CD4-positive, alpha-beta T cell treated with Interleukin-10 for 1 hour (primary cell): Measurements from ENCODE around the gene CDH20.

ENCODE experiments used
- DNase-seq: peaks from one replicate; pipeline ENCODE4 v3.0.0-alpha.2; 2020

Gene CDH20

DNA sequence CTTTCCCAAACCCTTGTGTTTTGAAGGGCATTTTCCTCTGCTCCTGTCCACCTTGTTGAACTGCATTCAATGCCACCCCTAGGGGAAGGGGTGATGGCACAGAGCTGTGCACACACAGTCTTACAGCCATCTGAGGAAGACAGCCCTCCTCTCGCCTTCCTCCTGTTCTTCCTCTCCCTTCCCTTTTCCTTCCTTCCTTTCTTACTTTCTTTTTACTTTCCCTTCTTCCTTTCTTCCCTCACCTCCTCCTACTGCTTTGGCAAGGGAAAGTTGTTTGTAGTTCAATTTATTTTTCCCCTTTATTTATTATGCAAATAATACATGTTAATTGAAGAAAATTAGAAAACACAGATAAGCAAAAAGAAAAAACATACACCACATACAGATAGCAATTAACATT lies 99.4 kb downstream of the CDH20 start:
- no peak for DNase-seq

DNA sequence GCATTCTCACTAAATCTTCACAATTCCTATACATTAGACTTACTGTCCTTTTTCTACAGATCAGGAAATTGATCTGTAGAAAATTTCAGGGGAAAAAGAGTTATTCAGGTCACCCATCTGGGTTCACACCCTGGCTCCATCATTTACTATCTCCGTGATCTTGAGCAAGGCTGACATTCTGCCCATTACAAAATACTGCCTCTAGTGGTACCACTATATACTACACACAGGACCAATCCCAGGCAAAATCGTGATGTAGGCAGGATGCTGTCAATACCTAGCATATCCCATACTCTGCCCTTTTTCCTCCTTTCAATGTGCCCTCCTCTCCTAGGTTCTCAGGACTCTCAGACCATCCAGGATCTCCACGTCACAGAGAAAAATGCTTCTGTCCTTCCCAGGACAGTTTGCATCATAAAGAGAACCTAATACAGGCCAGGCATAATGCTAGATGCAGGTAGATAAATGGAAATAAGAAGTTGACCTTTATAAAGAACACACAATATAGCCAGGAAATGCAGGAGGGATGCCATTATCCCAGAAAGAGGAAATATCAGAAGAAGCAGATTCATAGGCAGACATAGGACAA lies 101.9 kb downstream of the CDH20 start:
- DNase-seq, result peak; percentile 5

DNA sequence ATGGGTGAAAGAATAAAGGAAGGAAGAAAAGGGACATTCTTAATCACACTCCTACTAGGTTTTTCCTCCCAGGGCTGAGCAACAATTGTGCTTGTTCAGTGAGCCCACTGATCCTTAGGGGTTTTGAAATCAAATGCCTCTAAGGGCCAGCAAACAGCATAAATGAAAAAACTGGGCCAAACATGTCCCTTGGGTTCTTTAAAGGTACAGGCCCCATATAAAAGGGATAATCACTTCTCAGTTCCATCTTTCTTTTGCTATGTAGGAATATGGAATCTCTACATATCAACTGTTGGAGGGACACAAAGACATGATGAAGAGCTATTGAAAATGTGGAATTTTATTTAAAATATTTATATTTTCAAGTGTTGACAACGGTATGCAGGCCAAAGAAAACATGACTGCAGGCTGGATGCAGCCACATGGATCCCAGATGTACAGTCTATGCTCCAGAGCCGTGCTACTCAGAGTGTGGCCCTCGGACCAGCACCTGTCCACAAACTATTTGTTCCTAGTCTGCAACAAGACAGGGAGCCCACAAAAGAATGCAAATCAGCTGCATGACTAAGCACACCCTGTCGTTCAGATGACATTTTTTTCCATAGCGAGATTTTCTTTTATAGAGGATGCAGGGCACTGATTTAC lies 110.0 kb downstream of the CDH20 start:
- DNase-seq, result no peak

DNA sequence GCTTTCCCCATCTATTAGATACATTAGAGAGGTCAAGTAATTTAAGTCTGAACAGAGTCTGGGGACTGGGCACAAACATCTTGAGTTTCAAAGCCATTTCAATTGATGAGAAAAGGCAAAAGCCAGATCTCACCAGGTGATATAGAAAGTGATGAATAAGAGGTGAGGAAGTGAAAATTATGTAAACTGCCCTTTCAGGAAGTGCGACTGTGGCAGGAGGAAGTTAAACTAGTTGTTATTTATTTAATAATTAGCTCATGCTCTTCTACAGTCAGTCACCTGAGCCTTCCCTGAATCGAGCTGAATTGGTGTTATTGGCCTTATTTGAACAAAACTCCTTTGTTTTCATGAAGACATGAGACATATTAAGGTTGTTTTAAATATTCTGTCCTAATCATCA lies 115.1 kb downstream of the CDH20 start:
- DNase-seq, result no peak

DNA sequence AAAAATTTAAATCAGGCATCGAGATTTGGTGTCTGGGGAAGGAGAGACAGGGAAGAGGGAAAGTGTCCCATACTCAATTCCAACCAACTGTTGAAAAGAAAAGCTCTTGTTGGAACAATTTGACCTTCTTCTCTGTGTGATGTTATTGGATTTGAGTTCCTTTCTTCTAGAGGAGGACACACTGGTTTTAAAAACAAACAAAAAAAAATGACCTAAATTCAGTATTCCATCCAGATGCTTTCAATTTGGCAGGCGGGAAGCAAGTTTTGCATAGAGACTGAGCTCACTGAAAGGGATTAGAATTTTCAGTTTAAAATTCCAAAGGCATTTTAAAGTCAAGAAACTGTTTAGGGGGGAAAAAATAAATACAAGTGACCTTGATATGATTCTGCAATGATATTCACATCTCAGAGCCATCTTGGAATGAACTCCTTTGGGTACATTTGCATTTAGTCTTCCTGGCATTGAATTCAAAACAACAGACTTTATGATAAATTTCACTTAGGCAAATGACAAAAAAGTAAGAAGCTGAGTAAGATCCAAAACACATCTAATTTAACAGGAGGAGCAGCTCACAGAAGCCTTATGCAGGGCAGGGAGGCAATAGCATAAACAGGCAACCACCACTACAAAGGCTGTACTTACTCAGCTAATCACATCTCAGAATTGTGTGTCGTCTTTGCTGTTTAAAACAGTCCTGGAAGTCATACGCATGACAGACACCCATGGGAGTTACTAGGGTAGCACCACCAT lies 126.8 kb downstream of the CDH20 start:
- DNase-seq, result no peak

DNA sequence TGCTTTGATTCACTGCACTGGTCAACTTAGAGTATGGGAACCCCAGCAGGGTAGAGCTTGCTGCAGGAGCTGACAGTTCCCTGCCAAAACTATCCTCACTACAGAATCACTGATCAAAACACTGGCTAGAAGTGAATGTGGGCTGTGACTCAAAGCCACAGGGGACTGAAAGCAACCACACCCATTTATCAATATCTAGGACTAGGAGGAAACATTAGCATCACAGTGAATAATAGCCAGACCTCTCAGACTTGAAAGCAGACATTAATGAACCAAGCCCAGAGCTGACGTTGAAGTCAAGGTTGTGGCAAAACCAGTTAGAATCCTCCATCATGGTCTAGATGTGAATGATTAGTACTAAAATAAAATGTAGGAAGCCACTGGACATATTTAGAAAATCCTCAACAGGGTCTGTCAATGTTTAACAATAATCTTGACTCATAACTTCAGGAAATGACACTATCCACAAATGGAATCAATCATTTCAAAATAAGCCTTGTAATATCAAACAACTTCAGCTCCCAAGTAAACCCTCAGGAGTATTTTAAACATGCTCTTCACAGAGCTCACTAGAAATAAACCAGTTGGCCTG lies 131.4 kb downstream of the CDH20 start:
- no peak for DNase-seq

DNA sequence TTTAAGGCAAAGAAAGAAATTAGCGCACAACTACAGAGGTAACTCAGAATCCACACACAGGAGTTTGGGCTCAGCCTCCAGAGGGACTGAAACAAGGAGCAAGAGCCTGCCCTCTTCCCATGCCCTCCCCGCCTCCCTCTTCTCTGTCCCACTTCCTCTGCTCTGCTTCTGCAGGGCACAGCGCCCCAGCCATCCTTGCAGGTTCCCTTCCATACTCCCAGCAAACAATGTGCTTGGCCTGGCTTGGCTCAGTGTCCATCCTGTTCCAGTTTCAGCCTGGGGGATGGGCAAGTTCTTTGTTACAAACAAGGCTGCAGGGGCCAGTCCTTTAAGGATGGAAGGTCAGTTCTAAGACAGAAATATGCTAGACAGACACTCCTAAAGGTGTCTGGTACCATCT lies 133.5 kb downstream of the CDH20 start:
- no peak for DNase-seq

DNA sequence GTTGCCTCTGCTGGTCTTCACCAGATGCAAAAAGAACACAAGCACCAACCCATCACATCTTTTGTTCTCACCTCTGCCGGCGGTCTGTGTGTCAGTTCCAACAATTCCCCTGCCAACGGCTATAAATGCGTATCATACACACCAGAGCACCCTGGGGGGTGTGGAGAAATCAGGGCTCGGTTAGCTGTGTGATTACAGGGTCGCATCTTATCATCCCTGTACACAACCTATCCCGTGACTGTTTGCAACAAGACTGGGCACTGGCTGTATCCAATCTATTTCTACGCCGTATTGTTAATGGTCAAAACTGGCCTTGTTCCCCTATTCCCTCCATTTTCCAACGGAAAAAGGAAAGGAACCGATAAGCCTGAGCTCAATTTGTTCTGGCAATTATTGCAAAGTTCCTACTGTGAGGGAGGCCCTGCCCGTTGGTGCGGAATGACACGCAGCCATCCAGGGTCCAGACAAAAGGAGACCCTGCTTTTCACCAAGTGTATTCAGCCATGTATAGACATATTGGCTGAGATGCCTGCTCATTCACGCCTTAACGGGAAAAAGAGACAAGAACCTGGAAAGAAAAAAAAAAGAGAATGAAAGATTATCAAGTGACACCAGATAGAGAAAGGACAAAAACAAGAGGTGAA lies 136.9 kb downstream of the CDH20 start:
- DNase-seq, result no peak

DNA sequence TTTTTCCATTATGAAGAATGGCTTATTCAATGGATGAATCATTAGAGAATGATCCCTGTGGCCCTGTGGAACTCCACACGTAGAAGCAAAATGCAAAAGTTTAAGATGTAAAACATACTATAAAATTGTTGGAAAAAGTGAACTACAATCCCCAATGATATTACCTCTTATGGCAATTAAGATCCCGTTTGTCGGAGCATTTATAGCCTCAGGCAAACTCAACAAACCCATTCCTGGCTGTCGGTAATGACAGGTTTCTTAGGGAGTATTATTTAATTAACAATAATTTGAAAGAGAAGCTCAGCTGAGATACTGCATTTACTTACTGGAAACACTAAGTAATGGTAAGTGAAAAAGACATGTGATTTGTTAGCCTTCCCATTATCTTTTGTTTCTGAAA lies 138.3 kb downstream of the CDH20 start:
- DNase-seq, result no peak

DNA sequence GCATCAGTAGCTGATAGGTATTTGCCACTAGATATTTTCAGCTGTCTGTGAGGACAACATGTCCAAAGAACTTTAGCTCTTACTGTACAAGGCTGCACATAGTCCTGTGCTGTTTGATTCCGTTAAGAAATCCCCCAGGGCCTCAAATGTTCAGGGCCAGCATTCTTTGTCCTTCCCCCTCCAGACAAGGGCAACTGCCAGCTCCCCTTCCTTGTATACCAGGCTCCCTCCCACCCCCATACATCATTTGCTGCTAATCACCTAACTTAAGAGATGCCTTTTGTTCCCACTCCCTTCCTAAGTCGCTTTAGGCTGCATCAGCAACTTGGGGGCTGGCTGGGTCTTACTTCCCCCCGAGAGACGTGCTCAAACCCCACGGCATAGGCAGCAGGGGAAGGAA lies 138.7 kb downstream of the CDH20 start:
- DNase-seq, result no peak

DNA sequence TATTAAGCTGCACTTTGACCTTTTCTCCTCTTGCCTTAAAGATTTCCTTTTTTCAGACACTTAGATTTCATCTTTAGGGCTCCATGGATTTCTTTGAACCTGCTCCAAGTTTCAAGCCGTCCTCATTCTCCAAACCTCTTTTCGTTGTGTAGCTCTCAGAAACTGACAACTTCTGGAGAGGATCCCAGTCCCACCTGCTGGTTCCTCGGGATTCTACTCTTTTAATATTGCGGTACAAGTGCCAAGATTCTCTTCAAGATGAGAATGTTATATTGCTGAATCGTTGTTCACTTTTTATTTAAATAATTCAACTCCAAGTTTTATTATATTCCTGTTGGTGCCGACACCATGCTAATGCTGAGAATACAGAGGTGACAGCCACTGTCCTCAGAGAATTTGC lies 141.1 kb downstream of the CDH20 start:
- DNase-seq, result no peak

DNA sequence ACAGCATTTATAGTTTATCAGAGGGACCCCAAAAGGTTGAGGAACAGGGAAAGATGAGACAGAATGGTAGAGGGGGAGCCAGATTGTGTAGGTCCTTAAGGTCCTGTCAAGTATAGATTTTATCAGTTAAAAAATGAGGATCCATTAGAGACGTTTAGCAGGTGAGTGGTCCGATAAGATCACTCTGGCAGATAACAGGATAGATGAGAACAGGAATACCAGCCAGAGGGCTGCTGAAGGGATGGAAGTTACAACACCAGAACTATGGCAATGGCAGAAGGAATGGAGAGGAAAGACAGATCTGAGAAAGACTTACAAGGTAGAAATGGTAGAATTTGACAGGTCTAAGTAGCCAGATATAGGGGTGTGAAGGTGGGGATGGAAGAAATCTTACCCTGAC lies 141.7 kb downstream of the CDH20 start:
- no peak for DNase-seq

DNA sequence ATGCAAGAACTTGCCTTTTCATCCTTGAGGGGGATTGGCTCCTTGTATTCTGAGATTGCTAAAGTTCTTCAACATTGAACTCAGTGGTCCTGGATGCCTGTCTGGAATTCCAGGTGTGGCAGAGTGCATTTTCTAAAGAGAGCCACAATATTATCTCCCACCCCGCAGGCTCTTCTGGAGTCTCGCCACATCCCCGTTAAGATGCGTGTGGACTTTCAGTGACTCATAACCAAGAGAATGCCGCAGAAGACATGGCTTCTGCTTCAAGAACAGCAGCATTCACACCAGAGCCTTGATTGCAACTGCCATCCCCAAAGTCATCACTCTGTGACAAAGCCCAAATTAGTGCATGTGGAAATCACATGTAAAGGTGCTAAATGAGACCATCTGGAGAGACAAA lies 142.7 kb downstream of the CDH20 start:
- no peak for DNase-seq

DNA sequence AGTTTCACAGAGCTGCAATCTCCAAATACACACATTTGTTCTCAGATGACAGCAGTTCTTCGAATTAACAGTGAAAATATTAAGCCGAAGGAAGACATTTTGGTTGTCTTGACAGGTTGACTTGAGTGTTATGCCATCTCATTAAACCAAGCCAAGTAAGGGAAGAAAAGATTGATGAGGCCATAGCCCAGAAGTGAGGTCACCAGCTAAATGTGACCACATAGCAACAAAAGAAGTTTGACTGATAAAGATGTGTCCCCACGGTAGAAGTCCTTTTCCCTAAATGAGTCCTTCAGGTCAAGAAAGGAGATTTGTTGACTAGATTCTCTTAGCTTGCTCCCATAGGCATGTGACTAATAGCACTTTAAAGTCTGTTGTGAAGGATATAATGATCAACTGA lies 156.1 kb downstream of the CDH20 start:
- no peak for DNase-seq

DNA sequence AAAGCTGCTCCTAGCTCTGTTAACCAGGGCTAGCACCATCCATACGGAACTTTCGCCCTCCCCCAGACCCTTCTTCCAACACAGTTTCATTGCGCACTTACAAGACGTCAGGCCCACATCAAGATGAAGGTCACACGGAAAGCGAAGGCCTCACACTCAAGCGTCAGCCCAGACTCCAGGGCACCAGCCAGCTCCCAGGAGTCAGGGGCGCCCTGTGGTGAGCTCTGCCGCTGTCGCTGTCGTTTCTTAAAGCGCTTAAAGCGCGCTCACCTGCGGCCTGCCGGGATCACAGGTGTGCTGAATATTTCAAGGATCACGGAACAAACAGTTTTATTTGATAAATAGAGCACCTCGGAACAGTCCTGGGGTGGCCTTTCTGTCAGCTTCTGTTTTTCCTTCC lies 163.1 kb downstream of the CDH20 start:
- DNase-seq, result no peak

DNA sequence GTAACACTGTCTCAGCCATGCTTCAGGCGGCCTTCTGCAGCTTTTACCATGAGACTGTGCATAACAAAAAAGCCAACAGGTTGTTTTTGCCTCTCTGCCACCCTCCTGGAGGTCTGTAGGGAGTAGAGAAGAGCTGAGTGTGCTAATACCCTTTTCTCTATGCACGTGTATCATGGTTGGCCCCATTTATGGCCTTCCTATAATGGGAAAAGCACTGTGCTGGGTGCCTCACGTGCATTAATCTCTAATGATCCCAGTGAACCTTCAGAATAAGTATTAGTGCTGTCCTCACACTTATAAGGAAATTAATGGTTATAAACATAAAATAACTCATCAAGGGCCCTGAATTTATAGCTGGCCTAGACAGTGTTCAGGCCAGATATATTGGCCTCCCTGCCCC lies 164.2 kb downstream of the CDH20 start:
- DNase-seq, result no peak

DNA sequence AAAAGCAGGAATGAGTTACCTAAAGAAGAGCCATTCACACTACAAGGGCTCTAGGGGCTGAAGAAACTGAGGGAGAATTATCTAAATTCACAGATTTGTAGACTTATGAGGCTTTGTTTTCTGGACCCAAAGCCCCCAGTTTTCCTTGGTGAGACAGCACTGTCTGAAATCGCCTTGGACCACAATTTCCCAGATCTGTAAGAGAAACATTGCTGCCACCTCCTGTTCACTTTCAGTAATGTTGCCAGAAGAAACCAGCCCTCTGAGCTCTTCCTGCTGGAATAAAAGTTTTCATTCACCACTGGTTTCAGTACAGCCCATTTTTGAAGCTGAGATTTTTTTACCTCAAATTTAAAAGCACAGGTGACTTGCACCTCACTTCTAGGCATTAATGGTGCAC lies 169.2 kb downstream of the CDH20 start:
- peak; percentile 1 for DNase-seq

DNA sequence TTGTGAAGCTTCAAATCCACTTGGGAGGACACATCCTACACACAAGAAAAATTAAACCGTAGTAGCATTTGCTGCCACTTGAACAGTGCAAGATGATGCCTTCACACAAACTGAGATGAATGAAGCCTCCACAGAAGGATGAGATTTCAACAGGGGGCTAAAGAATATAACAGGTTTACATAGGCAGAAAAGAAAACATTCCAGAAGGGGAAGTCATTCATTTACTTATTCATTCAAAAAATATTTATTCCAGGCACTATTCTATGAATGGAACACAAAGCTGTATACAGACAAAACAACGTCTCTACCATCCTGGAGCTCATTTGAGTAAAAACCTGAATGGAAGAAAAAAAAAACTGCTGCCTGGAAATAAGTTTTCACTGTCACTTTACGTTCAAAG lies 170.5 kb downstream of the CDH20 start:
- no peak for DNase-seq

DNA sequence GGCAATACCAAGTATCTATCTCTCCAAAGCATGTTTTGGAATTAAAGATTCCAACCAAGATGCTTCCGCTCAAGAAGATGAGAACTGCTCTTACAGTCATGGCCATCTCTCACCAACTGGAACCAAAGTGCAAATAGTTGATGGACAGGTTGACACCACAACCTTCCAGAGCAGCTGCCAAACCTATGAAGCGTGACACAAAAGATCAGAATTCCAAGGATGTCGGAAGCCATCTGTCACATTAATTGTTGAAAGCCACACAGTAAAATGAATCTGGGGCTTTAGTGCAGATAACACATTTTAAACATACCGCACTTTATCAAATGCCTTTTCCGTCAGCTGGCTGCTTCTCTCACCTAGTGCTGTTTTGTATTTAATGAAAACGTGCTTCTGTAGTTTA lies 195.7 kb downstream of the CDH20 start:
- no peak for DNase-seq

DNA sequence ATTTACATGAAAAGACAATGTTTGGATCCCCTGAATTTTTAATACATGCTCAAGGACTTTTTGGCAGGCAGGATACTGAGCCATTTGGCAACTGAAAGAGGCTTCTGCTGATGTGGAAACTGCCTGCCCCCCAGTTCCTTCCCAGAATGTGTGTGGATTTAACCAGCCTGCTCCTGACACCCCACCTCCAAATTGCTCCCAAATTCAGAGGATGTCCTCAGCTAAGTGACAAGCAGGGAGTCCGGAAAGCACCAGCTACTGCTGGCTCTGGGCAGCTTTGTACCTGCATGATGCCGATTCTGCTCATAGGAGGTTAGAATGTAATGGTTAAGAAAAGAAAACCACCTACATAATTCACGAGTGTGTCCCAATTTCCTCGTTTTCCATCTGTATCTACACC lies 197.5 kb downstream of the CDH20 start:
- no peak for DNase-seq

DNA sequence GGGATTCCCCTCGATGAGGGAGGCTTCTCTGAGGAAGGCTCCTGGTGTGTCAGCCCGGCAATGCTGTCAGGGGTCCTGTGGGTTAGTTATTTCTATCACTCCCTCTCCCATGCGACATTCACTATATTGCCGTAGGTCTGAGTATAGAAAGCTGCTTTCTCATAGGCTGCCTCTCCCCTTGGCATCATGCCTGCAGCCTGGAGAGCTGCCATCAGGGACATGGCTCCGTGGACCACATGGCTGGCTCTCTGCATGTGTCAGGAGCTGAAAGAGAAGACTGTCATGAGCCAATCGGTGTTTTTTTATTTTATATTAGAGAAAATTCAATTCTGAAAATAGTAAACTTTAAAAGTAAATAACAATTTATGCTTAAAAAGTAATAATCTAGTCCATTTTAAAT lies 198.0 kb downstream of the CDH20 start:
- no peak for DNase-seq

DNA sequence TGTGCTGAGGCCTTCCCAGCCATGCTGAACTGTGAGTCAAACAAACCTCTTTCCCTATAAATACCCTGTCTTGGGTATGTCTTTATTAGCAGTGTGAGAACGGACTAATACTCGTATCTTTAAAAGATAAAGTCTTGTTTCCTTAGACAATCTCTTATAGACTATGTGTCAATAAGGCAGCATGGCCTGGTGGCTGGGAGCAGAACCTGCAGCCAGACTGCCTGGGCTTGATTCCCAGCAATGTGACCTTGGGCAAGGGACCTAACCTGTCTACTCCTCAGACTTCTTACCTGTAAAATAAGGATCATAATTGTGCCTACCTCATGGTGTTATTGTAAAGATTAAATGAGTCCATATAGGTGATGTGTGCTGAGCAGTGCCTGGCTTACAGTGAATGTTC lies 198.7 kb downstream of the CDH20 start:
- DNase-seq, result no peak

DNA sequence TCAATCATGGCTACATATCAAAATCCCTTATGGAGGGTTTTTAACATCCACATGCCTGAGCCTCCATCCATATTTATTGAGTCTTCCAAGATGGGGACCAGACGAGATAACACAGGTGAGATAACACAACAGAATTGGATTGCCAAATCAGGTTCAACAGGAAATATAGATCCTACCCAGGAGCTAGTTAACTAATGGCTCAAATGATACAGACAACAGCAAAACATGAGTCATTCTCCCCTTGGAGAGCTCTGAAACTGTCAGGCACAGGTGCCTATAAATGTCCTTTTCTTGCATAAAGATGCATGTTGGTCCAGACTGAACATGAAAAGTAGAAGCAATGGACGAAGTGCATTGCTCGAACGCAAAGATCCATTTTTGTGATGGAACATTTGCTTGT lies 202.2 kb downstream of the CDH20 start:
- no peak for DNase-seq

DNA sequence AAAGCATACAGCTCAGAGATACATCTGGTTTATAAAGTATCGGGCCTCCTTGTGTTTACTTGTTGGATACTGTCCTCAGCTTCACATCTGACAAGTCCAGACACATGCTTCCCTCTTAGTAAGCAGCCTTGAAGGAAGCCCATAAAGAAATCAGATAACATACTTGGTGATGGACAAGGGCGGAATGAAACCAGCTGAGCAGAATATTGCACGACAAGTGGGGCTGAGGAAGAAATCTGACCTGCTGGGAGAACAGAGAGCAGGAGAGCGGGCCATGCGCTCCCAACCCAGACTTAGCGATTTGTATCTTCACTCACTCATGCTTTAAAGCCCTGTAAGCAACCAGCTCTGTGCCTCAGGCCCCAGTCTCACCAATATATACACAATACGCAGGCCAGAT lies 208.4 kb downstream of the CDH20 start:
- DNase-seq, result no peak
